HG02588 (cell line): ENCODE results near the gene PLA2G7.
"Not testable (repeated sequence)": the region's sequence is repeated elsewhere in the genome, so short reads cannot be mapped to it uniquely, and the experiment has no call there.

Experiments
- ATAC-seq: cut with Tn5 transposase; IDR thresholded peaks from one replicate; pipeline ENCODE4 v1.9.1; 2021; ENCODE audit warnings: mild to moderate bottlenecking, moderate library complexity; ENCODE audit not compliant: unreplicated experiment

PLA2G7 gene

GRCh38 chr6:46734867-46735719, at the start of gene PLA2G7:
Gene PLA2G7, minus strand, starts transcription at chr6:46735375. Its CDS starts 12,484 bp downstream, at chr6:46722891.
- ATAC-seq, result no peak

GRCh38 chr6:46784535-46784934, 49.4 kb upstream of the PLA2G7 start:
- no peak for ATAC-seq

DNA sequence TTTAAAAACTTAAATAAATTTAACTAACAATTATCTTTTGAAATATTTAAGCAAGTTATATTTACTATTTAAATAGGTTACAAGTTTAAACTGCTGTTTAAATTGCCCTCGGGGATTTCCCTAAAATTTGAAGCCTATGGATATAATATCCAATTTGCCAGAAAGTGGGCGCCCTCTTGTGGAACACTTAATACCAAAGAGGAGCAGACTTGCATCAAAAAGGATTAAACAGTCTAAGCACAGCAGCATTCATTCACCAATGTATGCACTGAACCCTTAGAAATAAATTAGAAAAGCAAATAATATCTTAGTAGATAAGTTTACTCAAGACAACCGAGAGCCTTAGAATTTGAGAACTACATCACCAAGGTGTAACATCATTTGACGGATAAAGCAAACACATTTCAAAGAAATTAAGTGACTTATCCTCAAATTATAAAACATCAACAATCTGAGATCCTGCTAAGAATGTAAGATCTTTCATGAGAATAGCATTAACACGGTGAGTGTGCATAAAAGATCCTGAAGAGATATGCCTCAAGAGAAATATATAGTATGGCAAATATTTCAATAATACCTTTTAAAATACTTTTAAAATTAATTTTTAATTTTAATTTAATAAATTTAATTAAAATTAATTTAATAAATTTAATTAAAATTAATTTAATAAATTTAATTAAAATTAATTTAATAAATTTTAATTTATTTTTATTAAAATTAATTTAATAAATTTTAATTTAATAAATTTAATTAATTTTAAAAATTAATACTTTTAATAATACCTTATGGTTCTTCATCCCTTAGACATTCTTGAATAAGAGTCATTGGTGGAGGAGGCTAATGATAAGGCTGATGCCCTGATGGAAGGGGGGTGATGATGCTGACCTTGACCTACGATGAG, 46.6 kb upstream of the PLA2G7 start:
- no peak for ATAC-seq

DNA sequence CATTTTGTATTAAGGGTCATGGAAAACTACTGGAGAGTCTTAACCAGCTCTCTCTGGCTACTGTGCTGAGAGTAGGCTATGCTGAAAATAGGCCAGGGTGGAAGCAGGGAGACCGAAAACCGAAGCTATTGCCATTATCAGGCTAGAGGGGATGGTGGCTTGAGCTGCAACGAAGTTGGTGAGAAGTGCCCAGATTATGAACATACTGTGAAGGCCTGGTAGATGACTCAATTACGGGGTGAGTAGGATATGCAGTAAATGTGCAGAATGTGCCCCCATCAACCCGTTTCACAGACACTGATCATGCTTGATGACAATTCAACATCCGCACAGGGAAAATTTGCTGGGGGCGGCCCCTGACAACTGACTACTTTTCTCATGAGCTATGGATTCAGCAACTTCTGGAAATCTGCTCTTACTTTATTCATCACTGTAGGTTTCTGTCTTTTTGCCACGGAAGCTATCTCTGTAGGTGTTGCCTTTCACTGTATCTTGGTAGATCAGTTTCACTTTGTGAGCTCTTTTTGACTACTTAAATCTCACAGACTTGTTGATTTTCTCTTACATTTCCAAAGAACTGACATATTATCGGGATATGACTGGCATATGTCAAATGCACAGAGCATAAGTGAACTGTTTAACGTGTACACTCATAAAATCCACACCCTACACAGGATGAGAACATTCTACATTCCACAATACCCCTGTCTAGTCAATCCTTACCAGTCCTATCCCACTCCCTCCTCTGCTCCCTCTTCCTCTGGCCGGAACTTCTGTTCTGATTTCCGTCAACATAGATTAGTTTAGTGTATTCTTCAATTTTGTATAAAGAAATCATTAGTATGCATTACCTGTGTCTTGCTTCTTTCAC, 42.5 kb upstream of the PLA2G7 start:
- no peak for ATAC-seq

DNA sequence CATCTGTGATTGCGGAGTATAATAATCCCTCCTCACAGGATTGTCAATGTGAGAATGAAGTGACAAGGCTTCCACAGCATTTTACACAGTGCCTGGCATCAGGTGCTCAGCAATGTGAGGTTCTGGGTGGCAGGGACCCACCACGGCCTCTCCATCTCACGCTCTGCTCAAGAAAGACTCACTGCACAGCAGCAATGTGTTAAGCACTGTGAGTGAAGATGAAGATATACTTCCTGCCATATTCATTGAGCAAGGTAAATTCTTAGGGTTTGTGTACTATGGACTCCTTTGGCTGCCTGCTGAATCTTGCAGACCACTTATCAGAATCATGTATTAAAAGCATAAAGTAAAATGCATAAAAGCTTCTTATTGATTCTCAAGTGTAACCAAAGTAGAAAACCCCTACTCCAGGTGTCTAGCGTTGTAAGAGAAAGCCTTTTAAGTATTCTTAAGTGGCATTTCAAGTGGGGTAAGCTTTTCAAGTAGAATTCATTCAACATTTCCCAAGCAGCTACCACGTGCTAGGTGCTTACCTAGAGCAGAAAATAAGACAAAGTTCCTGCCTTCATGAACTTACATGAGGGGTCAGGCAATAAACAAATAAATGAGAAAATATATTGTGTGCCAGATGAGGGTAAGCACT, 41.0 kb upstream of the PLA2G7 start:
- no peak for ATAC-seq

GRCh38 chr6:46774736-46775135, 39.6 kb upstream of the PLA2G7 start:
- ATAC-seq, result not testable (repeated sequence)

GRCh38 chr6:46773201-46773855, 38.2 kb upstream of the PLA2G7 start:
- ATAC-seq, result peak; percentile 16

DNA sequence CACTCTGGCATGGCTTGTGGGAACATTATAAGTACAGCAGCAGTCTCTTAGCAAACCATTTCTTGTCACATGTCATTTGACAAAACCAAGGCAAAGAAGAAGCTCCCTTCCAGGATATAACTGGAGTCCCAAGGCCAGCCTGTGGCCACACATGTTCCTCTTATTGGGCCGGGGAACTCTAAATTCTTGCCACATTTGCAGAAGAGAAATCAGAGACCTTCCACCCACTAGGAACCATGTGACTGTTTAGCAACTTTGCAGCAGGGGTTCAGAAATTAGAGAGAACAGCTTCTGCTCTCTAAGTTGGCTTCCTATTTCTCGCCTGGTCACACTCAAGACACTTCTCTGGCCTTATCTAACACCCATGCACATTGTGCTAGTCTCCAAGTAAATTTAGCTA, 37.6 kb upstream of the PLA2G7 start:
- peak; percentile 70 for ATAC-seq

GRCh38 chr6:46772016-46772415, 36.8 kb upstream of the PLA2G7 start:
- no peak for ATAC-seq

GRCh38 chr6:46764961-46765360, 29.8 kb upstream of the PLA2G7 start:
- ATAC-seq, result no peak

DNA sequence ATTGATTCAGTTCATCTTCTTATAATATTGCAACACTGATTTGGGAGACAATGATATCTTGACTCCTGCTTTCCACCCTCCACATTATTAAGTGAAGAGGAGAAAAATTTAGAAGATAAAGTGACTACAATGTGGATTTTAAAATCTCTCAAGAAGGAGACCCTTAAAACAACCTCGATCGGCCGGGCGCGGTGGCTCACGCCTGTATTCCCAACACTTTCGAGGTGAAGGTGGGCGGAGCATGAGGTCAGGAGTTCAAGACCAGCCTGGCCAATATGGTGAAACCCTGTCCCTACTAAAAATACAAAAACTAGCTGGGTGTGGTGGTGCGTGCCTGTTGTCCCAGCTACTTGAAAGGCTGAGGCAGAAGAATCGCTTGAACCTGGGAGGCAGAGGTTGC, 29.1 kb upstream of the PLA2G7 start:
- not testable (repeated sequence) for ATAC-seq

GRCh38 chr6:46763466-46763865, 28.3 kb upstream of the PLA2G7 start:
- no peak for ATAC-seq

GRCh38 chr6:46760925-46761324, 25.8 kb upstream of the PLA2G7 start:
- no peak for ATAC-seq

DNA sequence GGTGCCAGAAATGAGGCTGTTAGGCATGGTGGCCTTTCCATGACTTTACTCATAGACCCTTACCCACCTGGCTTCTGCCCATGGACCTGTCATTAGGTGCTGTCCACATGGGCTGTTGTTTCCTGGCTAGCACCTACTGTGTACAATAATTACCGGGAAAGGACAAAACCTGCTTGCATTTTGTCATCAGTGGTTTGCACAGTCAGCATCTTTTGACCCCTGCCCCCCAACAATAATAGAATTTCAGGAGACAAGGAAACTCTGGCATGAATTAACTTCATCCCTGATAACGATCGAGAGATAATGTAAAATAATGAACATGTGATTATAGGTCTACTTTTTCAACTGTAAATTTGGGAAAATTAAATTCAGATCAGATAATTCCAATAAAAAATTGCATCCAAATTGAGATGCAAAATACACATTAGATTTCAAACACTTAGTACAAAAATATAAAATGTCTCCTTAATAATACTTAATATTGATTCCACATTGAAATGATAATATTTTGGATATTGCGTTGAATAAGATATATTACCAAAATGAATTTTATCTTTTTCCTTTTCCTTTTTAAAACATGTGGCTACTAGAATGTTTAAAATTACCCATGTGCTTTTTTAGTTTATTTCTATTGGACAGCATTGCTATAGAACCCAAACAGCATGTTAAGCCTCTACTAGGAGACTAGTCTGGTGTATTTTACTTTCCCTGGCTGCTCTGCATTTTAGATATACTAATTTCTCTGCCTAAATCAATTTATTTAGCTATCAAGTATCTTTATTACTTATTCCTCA, 24.0 kb upstream of the PLA2G7 start:
- ATAC-seq, result no peak

GRCh38 chr6:46757214-46757596, 22.0 kb upstream of the PLA2G7 start:
- ATAC-seq, result no peak

GRCh38 chr6:46756469-46757213, 21.5 kb upstream of the PLA2G7 start:
- ATAC-seq, result no peak

- no peak for ATAC-seq
Measured at GRCh38 chr6:46755865-46756264, 20.7 kb upstream of the PLA2G7 start.

DNA sequence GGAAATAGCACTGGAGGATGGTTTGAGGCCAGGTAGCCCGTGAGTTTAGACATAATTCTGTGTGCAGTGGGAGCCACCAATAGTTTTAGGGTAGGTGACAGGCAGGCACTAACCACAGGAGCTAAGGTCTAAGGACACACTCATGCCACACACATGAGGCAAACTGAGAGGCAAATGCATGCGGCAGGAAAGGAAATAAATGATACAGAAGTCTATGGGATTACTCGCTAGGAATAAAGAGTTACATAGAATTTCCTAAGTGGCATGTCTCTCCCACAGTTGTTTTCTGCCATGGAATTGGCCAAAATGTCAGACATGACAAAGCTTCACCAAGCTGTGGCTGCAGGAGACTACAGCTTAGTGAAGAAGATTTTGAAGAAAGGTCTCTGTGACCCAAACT, 16.5 kb upstream of the PLA2G7 start:
- ATAC-seq, result no peak
